ENCODE measurements around the gene EFR3B. TPM values are rescaled to one million over a fixed set of nuclear protein-coding genes. Genes with fewer than 3 reads are reported as not detected.

EFR3B gene
- total RNA-seq, 2 donors from 2014 or later: 11.0 to 11.8 TPM

DNA sequence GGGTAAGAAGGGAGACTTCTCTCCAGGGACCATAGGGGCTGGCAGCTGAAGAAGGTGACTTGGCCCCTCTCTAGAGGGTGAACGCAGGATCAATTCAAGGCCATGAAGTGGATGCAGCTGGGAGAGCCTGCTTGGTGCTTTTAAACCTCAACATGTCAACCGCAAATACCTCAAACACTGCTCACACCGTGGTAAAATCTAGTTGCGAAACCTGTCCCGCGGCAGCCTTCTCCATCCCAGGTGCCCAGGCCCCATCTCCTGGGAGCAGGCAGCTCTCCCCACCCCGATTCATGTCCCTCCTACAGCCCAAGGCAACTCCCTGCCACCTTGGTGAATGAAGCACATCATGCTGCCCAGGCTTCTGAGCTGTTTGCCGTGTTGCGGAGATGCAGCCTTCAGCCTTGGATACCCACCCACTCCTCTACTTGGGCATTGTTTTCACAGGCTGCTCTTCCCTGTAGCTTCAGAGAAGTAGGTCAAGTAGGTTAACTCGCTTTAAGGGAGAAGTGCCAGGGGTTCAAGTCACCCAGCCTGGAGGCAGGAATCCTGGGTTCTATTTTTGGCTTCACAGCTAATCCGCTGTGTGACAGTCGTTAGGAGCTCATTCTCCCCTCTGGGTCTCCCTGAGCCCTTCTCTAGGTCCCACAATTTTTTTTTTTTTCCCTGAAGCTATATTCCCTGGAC is 6.2 kb upstream of the EFR3B start:
- Mint-ChIP-seq H3K36me3 (ENCODE audit: low read depth) (no peaks in the 10 kb centered on the region), H3K9me3 (peaks cover 4% of the 10 kb centered on the region), H3K27me3 (ENCODE audit: insufficient read depth) (peaks cover 52% of the 10 kb centered on the region), H3K27ac (no peak overlapping the region), H3K4me1 (peaks cover 6% of the 10 kb centered on the region), H3K4me3 (no peak overlapping the region)
- H3K27ac ChIP-seq (ENCODE audit: low read depth, low read length): no peak overlapping the region
- H3K27me3 ChIP-seq (ENCODE audit: control insufficient read depth, insufficient read depth, low read length, poor library complexity, severe bottlenecking): peaks cover 18% of the 10 kb centered on the region
- WGBS, 2 experiments (ENCODE audit: insufficient coverage in 1 of 2, insufficient read length in 1 of 2): 84% methylated on average over 8 to 12 of the region's 12 CpGs
- no peaks in the 10 kb centered on the region for H3K4me1 ChIP-seq (ENCODE audit: control insufficient read depth, insufficient read depth, low read length)
- H3K9ac ChIP-seq (ENCODE audit: extremely low read depth, low read length, poor library complexity, severe bottlenecking): no peak overlapping the region
- H3K9me3 ChIP-seq (ENCODE audit: control insufficient read depth, low read length): no peaks in the 10 kb centered on the region
- no peaks in the 10 kb centered on the region for H3K36me3 ChIP-seq (ENCODE audit: control insufficient read depth, insufficient read depth, low read length)
- no peak for DNase-seq
- TF ChIP-seq, protein P1, sequence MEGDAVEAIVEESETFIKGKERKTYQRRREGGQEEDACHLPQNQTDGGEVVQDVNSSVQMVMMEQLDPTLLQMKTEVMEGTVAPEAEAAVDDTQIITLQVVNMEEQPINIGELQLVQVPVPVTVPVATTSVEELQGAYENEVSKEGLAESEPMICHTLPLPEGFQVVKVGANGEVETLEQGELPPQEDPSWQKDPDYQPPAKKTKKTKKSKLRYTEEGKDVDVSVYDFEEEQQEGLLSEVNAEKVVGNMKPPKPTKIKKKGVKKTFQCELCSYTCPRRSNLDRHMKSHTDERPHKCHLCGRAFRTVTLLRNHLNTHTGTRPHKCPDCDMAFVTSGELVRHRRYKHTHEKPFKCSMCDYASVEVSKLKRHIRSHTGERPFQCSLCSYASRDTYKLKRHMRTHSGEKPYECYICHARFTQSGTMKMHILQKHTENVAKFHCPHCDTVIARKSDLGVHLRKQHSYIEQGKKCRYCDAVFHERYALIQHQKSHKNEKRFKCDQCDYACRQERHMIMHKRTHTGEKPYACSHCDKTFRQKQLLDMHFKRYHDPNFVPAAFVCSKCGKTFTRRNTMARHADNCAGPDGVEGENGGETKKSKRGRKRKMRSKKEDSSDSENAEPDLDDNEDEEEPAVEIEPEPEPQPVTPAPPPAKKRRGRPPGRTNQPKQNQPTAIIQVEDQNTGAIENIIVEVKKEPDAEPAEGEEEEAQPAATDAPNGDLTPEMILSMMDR (conservative IDR thresholded peaks at IDR 0.05): no peak
- no peak overlapping the region for H3K4me3 ChIP-seq (ENCODE audit: low read length)

DNA sequence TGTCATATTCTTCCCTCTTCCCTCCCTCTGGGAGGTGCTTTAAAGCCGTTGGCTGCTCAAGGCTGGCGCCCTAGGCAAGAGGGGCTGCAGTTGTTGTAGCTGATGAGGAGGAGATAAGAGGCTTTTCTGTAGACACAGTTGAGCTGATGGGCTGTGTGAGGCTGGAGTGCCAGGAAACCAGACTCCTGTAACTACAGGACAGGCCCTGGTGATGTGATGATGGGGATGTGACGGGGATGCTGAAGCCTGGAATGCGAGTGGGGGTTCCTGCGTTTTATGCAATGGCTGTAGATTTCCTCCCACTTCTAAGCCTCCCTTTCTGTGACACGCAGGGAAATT is 5.7 kb upstream of the EFR3B start:
- no peak overlapping the region for H3K4me3 Mint-ChIP-seq
- Histone ChIP-seq H3K9ac (ENCODE audit: extremely low read depth, low read length, poor library complexity, severe bottlenecking) (no peak overlapping the region), H3K27ac (ENCODE audit: low read depth, low read length) (no peak overlapping the region), H3K4me1 (ENCODE audit: control insufficient read depth, insufficient read depth, low read length) (no peaks in the 10 kb centered on the region), H3K27me3 (ENCODE audit: control insufficient read depth, insufficient read depth, low read length, poor library complexity, severe bottlenecking) (peaks cover 23% of the 10 kb centered on the region), H3K9me3 (ENCODE audit: control insufficient read depth, low read length) (no peaks in the 10 kb centered on the region), H3K36me3 (ENCODE audit: control insufficient read depth, insufficient read depth, low read length) (no peaks in the 10 kb centered on the region), H3K4me3 (ENCODE audit: low read length) (no peak overlapping the region)
- TF ChIP-seq, protein P1 (conservative IDR thresholded peaks at IDR 0.05): no peak
- DNase-seq: no peak
- 86 to 90% methylated on average over 2 to 6 of the region's 6 CpGs for WGBS, 2 experiments (ENCODE audit: insufficient coverage in 1 of 2, insufficient read length in 1 of 2)
- peaks cover 7% of the 10 kb centered on the region for H3K4me1 Mint-ChIP-seq
- no peaks in the 10 kb centered on the region for H3K36me3 Mint-ChIP-seq (ENCODE audit: low read depth)
- peaks cover 4% of the 10 kb centered on the region for H3K9me3 Mint-ChIP-seq
- H3K27ac Mint-ChIP-seq: no peak overlapping the region
- H3K27me3 Mint-ChIP-seq (ENCODE audit: insufficient read depth): peaks cover 58% of the 10 kb centered on the region

DNA sequence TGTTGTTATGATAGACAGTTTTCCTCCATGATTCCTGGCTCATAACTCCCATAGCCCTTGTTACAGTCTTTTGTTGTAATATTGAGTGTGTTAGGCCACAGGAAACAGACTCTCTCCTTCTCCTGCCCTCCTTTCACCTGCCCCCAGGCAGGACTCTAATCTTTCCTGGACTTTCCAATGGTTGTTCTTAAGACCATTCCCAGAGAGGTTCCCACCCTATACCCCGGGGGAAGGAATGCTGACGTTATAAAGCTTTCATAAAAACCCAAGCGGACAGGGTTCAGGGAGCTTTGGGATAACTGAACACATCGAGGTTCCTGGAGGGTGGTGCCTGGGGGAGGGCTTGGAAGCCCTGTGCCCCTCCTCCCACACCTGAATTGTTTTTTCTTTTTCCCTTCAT is 2.8 kb upstream of the EFR3B start:
- Histone ChIP-seq H3K4me3 (ENCODE audit: low read length) (no peak overlapping the region), H3K27me3 (ENCODE audit: control insufficient read depth, insufficient read depth, low read length, poor library complexity, severe bottlenecking) (peaks cover 31% of the 10 kb centered on the region), H3K27ac (ENCODE audit: low read depth, low read length) (no peak overlapping the region), H3K36me3 (ENCODE audit: control insufficient read depth, insufficient read depth, low read length) (no peaks in the 10 kb centered on the region), H3K9ac (ENCODE audit: extremely low read depth, low read length, poor library complexity, severe bottlenecking) (no peak overlapping the region), H3K4me1 (ENCODE audit: control insufficient read depth, insufficient read depth, low read length) (no peaks in the 10 kb centered on the region), H3K9me3 (ENCODE audit: control insufficient read depth, low read length) (no peaks in the 10 kb centered on the region)
- Mint-ChIP-seq H3K4me3 (no peak overlapping the region), H3K4me1 (peaks cover 15% of the 10 kb centered on the region), H3K27me3 (ENCODE audit: insufficient read depth) (peaks cover 60% of the 10 kb centered on the region), H3K36me3 (ENCODE audit: low read depth) (no peaks in the 10 kb centered on the region), H3K27ac (no peak overlapping the region), H3K9me3 (peaks cover 2% of the 10 kb centered on the region)
- DNase-seq: no peak
- 83 to 91% methylated on average over 4 of the region's 4 CpGs for WGBS, 2 experiments (ENCODE audit: insufficient coverage in 1 of 2, insufficient read length in 1 of 2)
- TF ChIP-seq, protein P1 (conservative IDR thresholded peaks at IDR 0.05): no peak

Measured in endodermal cell (in vitro differentiated cells).